ENCODE results near the gene COL28A1.

- TF ChIP-seq EZH2 (IDR thresholded peaks at IDR 0.05) (no peak), POLR2AphosphoS5 (IDR thresholded peaks at IDR 0.05; ENCODE audit: borderline replicate concordance, low read depth, low read length) (no peak)
These were observed 102.7 kb downstream of the COL28A1 start for GRCh38 chr7:7432979-7433378.

Measured in SK-N-MC (cell line).